AG10803 (cell line): ENCODE data around the gene SOBP.

Experiments used
- DNase-seq: peaks from one replicate; pipeline ENCODE4 v3.0.0; 2010; ENCODE audit warnings: low read depth
- H3K4me3 ChIP-seq: 2 replicates; pipeline ENCODE4 v1.5.1; 2011; ENCODE audit warnings: mild to moderate bottlenecking, low read length, control low read depth
- CTCF ChIP-seq: conservative IDR thresholded peaks from 2 replicates; pipeline ENCODE4 v1.5.1; 2011; ENCODE audit warnings: mild to moderate bottlenecking, low read length, control low read depth, inconsistent platforms

SOBP gene

GRCh38 chr6:107600121-107600520 is 110.2 kb downstream of the SOBP start:
- no peak for DNase-seq
- H3K4me3 ChIP-seq, result no peak overlapping the region
- TF ChIP-seq CTCF, result no peak

GRCh38 chr6:107600936-107601335 is 111.0 kb downstream of the SOBP start:
- TF ChIP-seq CTCF, result no peak
- DNase-seq, result peak; percentile 64
- H3K4me3 ChIP-seq, result no peak overlapping the region

GRCh38 chr6:107601406-107601805 is 111.5 kb downstream of the SOBP start:
- DNase-seq, result no peak
- H3K4me3 ChIP-seq, result no peak overlapping the region
- no peak for TF ChIP-seq CTCF

- no peak for TF ChIP-seq CTCF
- no peak for DNase-seq
- no peak overlapping the region for H3K4me3 ChIP-seq
Measured at GRCh38 chr6:107602321-107603005, 112.5 kb downstream of the SOBP start.

- no peak for DNase-seq
- no peak overlapping the region for H3K4me3 ChIP-seq
- no peak for TF ChIP-seq CTCF
Measured at GRCh38 chr6:107603006-107603370, 113.1 kb downstream of the SOBP start.

GRCh38 chr6:107604549-107604948 is 114.6 kb downstream of the SOBP start:
- no peak overlapping the region for H3K4me3 ChIP-seq
- TF ChIP-seq CTCF, result no peak
- DNase-seq, result no peak

- TF ChIP-seq CTCF, result no peak
- no peak overlapping the region for H3K4me3 ChIP-seq
- DNase-seq, result no peak
Measured at GRCh38 chr6:107606407-107606806, 116.5 kb downstream of the SOBP start.
